ENCODE measurements around the gene FLAD1.

FLAD1 gene

DNA sequence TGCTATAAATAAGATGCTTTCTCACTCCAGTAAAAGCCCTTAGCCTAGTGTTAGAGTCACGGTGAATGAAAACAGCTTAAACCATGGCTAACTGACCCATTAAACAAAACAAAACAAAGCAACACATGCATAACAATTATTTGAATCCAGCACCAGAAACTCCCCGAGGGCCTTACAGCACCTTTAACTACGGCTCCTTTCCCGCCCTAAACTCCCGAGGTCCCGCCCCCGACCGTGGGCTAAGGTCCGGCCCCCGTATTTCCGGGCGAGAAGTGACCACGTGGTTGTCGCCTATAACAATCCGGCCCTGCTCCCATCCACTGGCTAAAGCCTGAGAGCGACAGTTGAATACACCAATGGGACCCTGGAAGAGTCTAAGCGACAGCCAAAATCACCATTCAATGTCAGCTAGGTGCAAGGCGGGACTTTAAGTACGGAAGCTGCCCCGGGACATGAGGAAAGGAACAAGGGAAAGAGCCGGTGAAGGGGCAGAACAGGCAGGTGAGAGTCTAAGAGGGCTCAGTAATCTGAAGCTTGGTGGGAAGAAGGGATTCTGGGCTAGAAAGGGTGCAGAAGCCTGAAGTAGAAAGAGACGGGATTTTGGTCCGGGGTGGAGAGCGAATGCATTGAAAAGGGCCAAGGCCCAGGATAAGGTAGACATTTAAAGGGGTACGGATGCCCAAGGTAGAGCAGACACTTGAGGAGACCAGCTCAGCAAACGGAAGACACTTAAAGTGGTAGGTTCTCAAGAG lies at the start of gene FLAD1:
Gene FLAD1 (plus strand): TSS at position 448 of the 752 bp plus-strand sequence. CDS start 351 bp downstream, outside the sequence.
- DNase-seq (ENCODE audit: low read depth), result peak; percentile 100
- H3K9me3 ChIP-seq (ENCODE audit: control insufficient read depth, low read length), result no peaks in the 10 kb centered on the region
- H3K4me3 ChIP-seq (ENCODE audit: low read length), result peak within 1 kb of the TSS; percentile 96
- peaks cover 14% of the 10 kb centered on the region for H3K36me3 ChIP-seq (ENCODE audit: control insufficient read depth, insufficient read depth, low read length, severe bottlenecking)
- H3K27me3 ChIP-seq (replicated peaks; ENCODE audit: control insufficient read depth, insufficient read depth, low read length), result no peaks in the 10 kb centered on the region
- peak within 1 kb of the TSS; percentile 92 for H3K9ac ChIP-seq (ENCODE audit: low read length)
- H3K4me1 ChIP-seq (ENCODE audit: control insufficient read depth, insufficient read depth, low read length), result peaks cover 28% of the 10 kb centered on the region

DNA sequence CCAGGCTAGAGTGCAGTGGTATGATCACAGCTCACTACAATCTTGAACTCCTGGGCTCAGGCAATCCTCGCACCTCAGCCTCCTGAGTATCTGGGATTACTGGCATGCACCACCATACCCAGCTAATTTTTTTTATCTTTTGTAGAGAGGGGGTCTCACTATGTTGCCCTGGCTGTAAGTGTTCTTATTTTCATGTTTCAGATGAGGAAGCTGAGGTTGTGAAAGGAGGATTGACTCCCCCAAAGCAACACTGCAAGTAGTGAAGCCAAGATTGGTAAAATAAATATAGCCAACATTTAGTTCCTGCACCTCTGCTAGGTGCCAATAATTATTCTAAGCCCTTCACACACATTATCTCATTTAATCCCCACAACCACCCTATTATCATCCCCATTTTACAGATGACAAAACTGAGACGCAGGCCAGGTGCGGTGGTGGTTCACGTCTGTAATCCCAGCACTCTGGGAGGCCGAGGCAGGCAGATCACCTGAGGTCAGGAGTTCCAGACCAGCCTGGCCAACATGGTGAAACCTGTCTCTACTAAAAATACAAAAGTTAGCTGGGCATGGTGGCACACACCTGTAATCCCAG lies 48.7 kb upstream of the FLAD1 start:
- no peak overlapping the region for H3K4me3 ChIP-seq (ENCODE audit: low read length)
- peaks cover 11% of the 10 kb centered on the region for H3K36me3 ChIP-seq (ENCODE audit: control insufficient read depth, insufficient read depth, low read length, severe bottlenecking)
- no peak for DNase-seq (ENCODE audit: low read depth)
- no peaks in the 10 kb centered on the region for H3K9me3 ChIP-seq (ENCODE audit: control insufficient read depth, low read length)
- no peak overlapping the region for H3K9ac ChIP-seq (ENCODE audit: low read length)
- peaks cover 18% of the 10 kb centered on the region for H3K4me1 ChIP-seq (ENCODE audit: control insufficient read depth, insufficient read depth, low read length)
- no peaks in the 10 kb centered on the region for H3K27me3 ChIP-seq (replicated peaks; ENCODE audit: control insufficient read depth, insufficient read depth, low read length)

DNA sequence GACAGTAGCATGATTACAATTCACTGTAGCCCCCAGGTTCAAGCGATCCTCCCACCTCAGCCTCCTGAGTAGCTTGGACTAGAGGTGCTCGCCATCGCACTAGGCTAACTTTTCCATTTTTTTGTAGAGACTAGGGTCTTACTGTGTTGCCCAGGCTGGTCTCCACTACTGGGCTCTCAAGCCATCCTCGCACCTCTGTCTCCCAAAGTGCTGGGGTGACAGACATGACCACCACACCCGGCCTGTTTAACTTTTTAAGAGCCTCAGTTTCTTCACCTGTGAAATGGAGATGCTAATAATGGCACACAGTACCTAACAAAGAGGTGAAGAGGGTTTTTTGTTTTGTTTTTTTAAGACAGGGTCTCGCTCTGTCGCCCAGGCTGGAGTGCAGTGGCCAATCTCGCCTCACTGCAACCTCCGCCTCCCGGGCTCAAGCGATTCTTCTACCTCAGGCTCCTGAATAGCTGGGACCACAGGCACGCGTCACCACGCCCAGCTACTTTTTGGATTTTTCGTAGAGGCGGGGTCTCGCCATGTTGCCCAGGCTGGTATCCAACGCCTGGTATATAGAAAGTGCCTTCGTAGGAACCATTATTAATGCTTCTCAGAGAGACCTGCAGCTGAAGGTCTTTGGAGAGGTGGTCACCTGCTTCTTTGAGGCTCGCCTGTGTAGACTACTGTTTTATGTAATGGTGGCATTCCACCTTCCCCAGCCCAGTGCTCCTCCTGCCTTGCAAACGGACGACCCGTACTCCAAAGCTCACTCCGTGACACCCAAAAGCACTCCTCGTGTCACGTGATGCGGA lies 47.2 kb upstream of the FLAD1 start:
- H3K4me1 ChIP-seq (ENCODE audit: control insufficient read depth, insufficient read depth, low read length), result peaks cover 32% of the 10 kb centered on the region
- no peaks in the 10 kb centered on the region for H3K27me3 ChIP-seq (replicated peaks; ENCODE audit: control insufficient read depth, insufficient read depth, low read length)
- peak overlapping the region; percentile 94 for H3K9ac ChIP-seq (ENCODE audit: low read length)
- DNase-seq (ENCODE audit: low read depth), result no peak
- peaks cover 5% of the 10 kb centered on the region for H3K36me3 ChIP-seq (ENCODE audit: control insufficient read depth, insufficient read depth, low read length, severe bottlenecking)
- H3K4me3 ChIP-seq (ENCODE audit: low read length), result peak overlapping the region; percentile 94
- no peaks in the 10 kb centered on the region for H3K9me3 ChIP-seq (ENCODE audit: control insufficient read depth, low read length)

DNA sequence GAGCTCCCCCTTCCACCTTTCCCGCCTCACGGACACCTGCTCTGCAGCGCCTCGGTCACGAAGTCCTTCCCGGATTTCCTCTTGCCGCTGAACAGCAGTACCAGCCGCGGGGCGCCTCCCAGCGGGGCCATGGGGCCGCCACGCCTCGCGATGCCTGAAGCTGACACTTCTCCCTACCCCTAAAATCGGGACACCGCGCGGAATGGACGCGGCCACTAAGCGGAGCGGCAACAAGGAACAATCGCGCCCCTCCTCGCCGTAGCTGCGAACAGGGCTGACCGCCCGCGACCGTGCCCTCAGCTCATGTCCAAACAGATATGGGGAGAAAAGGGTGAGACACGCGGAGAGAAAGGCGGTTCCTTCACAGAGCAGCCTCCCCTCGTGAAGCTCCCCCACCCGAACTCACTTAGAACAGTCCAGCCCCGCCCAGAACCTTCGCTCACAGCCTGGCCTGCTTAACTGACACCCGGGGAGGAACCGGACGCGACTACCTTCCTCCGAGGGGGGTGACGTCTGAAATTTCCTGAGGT lies 46.5 kb upstream of the FLAD1 start, which contains the start of gene PMVK:
Gene PMVK (minus strand): TSS at position 165 of the 530 bp plus-strand sequence. CDS start 34 bp downstream, at position 131.
- Histone ChIP-seq H3K27me3 (replicated peaks; ENCODE audit: control insufficient read depth, insufficient read depth, low read length) (no peaks in the 10 kb centered on the region), H3K4me1 (ENCODE audit: control insufficient read depth, insufficient read depth, low read length) (peaks cover 39% of the 10 kb centered on the region), H3K4me3 (ENCODE audit: low read length) (peak within 1 kb of the TSS; percentile 94), H3K9me3 (ENCODE audit: control insufficient read depth, low read length) (no peaks in the 10 kb centered on the region), H3K9ac (ENCODE audit: low read length) (peak within 1 kb of the TSS; percentile 94), H3K36me3 (ENCODE audit: control insufficient read depth, insufficient read depth, low read length, severe bottlenecking) (peaks cover 3% of the 10 kb centered on the region)
- peak; percentile 98 for DNase-seq (ENCODE audit: low read depth)

DNA sequence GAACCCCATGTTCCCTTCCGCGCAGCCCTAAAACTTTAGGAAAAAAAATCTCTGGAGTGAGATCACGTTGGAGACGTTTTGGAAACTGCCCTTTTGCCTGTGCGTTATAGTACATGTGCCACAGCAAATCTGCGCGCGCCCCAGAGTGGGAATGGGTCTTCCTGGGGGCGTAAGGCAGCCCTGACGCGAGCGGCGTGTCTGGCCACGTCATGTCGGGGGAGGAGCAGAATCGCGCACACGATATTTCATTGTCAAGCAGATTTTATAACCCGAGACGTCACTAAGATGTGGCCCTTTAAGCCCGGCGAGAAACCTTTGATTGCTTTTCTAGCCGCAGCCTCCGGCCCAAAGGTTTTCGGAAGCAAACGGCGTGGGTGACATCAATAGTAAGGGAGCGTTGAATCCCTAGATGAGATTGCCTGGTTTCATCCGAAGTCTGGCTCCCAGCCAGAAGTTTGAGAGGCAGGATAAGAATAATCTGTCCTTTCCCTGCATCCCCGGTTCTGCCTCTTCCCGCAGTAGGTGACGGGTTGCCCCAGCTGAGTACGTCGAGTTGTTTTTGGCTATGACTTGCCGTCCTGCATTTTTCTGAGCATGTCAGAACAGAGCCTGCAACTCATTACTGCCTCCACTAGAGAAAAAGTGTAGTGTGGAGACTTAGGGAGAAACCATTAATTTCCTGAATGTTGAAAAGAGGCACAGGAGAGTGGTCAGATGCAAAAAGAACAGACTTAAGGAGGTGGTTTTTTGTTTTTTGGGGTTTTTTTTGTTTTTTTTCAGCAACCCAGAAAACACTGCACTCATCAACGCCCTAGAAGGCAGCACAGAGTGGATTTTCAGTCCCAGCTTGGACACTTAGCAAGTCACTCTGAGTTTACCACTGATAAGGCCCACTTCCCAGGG lies 45.8 kb upstream of the FLAD1 start:
- Histone ChIP-seq H3K9me3 (ENCODE audit: control insufficient read depth, low read length) (no peaks in the 10 kb centered on the region), H3K4me3 (ENCODE audit: low read length) (peak overlapping the region; percentile 94), H3K9ac (ENCODE audit: low read length) (peak overlapping the region; percentile 94), H3K36me3 (ENCODE audit: control insufficient read depth, insufficient read depth, low read length, severe bottlenecking) (no peaks in the 10 kb centered on the region), H3K4me1 (ENCODE audit: control insufficient read depth, insufficient read depth, low read length) (peaks cover 46% of the 10 kb centered on the region), H3K27me3 (replicated peaks; ENCODE audit: control insufficient read depth, insufficient read depth, low read length) (no peaks in the 10 kb centered on the region)
- DNase-seq (ENCODE audit: low read depth), result peak; percentile 98

DNA sequence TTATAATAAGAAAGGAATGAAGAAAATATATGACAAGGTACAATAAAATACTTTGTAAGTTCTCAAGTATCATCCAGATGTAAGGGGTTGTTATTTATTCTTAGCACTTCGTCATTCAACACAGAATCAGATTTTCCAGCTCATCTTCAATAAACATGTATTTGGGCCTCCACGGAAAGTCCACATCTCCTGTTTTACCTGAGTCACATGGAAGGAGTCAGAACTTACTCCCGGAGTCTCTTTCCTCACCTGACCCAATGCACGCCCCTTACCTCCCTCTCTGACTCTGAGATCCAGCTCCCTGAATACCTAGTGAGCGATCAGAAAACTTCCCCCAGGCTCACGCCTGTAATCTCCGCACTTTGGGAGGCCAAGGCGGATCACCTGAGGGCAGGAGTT lies 45.2 kb upstream of the FLAD1 start:
- peak overlapping the region; percentile 94 for H3K9ac ChIP-seq (ENCODE audit: low read length)
- H3K27me3 ChIP-seq (replicated peaks; ENCODE audit: control insufficient read depth, insufficient read depth, low read length), result no peaks in the 10 kb centered on the region
- H3K4me1 ChIP-seq (ENCODE audit: control insufficient read depth, insufficient read depth, low read length), result peaks cover 52% of the 10 kb centered on the region
- no peaks in the 10 kb centered on the region for H3K36me3 ChIP-seq (ENCODE audit: control insufficient read depth, insufficient read depth, low read length, severe bottlenecking)
- no peak for DNase-seq (ENCODE audit: low read depth)
- peak overlapping the region; percentile 94 for H3K4me3 ChIP-seq (ENCODE audit: low read length)
- no peaks in the 10 kb centered on the region for H3K9me3 ChIP-seq (ENCODE audit: control insufficient read depth, low read length)

DNA sequence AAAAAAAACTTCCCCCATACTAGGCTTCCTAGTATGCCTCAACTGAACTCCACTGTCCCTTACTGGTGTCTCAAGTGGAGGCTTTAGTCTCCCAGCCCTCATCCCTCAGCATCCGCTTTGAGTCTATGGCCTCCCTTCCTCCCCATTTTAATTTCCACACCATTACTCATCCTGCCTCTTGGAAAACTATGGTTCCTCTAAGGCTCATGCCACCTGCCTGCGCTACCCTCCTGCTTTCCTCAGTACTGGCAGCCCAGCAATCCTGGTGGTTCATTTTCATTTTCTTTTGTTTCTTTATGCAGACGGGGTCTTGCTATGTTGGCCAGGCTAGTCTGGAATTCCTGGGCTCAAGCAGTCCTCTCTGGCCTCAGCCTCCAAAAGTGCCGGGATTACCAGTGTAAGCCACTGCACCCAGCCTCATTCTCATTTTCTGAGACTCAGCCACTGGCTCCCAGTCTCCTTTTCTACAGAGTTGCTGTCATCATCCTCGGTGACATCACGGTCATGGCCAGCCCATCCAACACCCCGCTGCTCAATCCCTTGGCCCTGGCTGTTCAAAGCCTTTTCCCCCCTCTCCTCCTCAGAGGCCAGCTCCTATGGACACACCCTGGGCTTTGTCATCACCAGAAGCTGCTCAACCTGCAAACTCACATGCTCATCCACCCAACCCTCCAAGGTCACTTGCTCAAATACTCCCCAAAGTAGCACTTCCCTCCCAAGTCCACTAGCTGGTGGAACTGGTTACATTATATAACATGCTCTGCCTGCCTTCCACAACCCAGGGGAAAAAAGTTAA lies 44.3 kb upstream of the FLAD1 start:
- no peaks in the 10 kb centered on the region for H3K9me3 ChIP-seq (ENCODE audit: control insufficient read depth, low read length)
- H3K36me3 ChIP-seq (ENCODE audit: control insufficient read depth, insufficient read depth, low read length, severe bottlenecking), result no peaks in the 10 kb centered on the region
- no peak for DNase-seq (ENCODE audit: low read depth)
- no peaks in the 10 kb centered on the region for H3K27me3 ChIP-seq (replicated peaks; ENCODE audit: control insufficient read depth, insufficient read depth, low read length)
- H3K4me1 ChIP-seq (ENCODE audit: control insufficient read depth, insufficient read depth, low read length), result peaks cover 58% of the 10 kb centered on the region
- no peak overlapping the region for H3K4me3 ChIP-seq (ENCODE audit: low read length)
- no peak overlapping the region for H3K9ac ChIP-seq (ENCODE audit: low read length)

DNA sequence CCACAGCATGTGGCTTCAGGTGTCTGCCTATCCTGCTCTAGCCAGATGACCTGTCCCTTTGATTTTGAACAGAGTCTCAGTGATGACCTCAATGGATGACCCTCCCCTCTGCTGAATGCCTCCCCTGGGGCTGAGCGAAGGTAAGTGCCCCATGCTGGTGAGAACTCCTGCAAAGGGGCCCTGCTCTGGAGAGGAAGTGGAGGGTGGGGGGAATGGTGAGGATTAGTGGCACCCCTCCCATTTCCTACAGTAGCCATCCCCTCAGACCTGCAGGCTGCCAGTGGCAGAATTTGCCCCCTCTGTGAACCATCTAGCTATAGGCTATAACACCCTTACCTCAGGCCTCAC lies 43.0 kb upstream of the FLAD1 start:
- Histone ChIP-seq H3K9me3 (ENCODE audit: control insufficient read depth, low read length) (no peaks in the 10 kb centered on the region), H3K27me3 (replicated peaks; ENCODE audit: control insufficient read depth, insufficient read depth, low read length) (no peaks in the 10 kb centered on the region), H3K36me3 (ENCODE audit: control insufficient read depth, insufficient read depth, low read length, severe bottlenecking) (no peaks in the 10 kb centered on the region), H3K4me1 (ENCODE audit: control insufficient read depth, insufficient read depth, low read length) (peaks cover 72% of the 10 kb centered on the region), H3K4me3 (ENCODE audit: low read length) (peak overlapping the region; percentile 41), H3K9ac (ENCODE audit: low read length) (peak overlapping the region; percentile 53)
- no peak for DNase-seq (ENCODE audit: low read depth)

DNA sequence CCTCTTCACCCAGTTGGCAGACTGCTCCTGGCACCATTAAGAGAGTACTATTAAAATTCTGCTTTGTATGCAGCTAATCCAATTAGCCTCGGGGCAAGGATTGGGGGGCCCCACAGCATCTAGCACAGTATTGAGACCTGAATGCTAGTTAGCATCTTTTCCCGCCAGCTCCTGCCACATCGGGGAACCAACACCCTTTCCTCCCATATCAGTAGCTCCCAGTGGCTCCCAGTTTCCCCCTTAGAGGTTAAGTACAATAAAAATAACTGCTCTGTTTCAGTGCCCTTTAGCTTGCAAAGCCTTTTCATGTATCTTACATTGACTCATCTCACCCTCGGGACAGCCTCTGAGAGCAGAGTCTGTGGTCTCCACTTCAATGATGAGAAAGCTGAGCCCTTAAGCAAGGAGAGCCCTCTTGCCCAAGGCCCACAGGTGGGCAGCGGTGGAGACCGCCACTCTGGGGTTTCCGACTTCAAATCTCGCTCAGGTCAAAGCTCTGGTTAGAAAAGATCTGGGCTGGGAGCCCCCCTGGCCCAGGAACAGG lies 42.4 kb upstream of the FLAD1 start:
- H3K9me3 ChIP-seq (ENCODE audit: control insufficient read depth, low read length), result no peaks in the 10 kb centered on the region
- H3K27me3 ChIP-seq (replicated peaks; ENCODE audit: control insufficient read depth, insufficient read depth, low read length), result no peaks in the 10 kb centered on the region
- peak overlapping the region; percentile 41 for H3K4me3 ChIP-seq (ENCODE audit: low read length)
- DNase-seq (ENCODE audit: low read depth), result no peak
- no peaks in the 10 kb centered on the region for H3K36me3 ChIP-seq (ENCODE audit: control insufficient read depth, insufficient read depth, low read length, severe bottlenecking)
- H3K9ac ChIP-seq (ENCODE audit: low read length), result peak overlapping the region; percentile 53
- H3K4me1 ChIP-seq (ENCODE audit: control insufficient read depth, insufficient read depth, low read length), result peaks cover 71% of the 10 kb centered on the region

Data from adipocyte (in vitro differentiated cells).